Rectal smooth muscle tissue (tissue), 1 donor: ENCODE data around the gene ATP5ME.
"Not testable (repeated sequence)": the region's sequence is repeated elsewhere in the genome, so short reads cannot be mapped to it uniquely, and the experiment has no call there.

ENCODE experiments used
- H3K27ac ChIP-seq: one replicate; pipeline ENCODE4 v1.7.0; 2013; ENCODE audit warnings: low read depth, low read length, inconsistent platforms
- H3K27me3 ChIP-seq: one replicate; pipeline ENCODE4 v1.7.0; 2013; ENCODE audit warnings: low read length; ENCODE audit not compliant: control insufficient read depth, insufficient read depth
- H3K36me3 ChIP-seq: one replicate; pipeline ENCODE4 v1.7.0; 2013; ENCODE audit warnings: low read length; ENCODE audit not compliant: control insufficient read depth, insufficient read depth
- H3K4me1 ChIP-seq: one replicate; pipeline ENCODE4 v1.7.0; 2013; ENCODE audit warnings: low read length; ENCODE audit not compliant: control insufficient read depth, insufficient read depth
- H3K4me3 ChIP-seq: one replicate; pipeline ENCODE4 v1.7.0; 2013; ENCODE audit warnings: low read length
- H3K9ac ChIP-seq: one replicate; pipeline ENCODE4 v1.7.0; 2013; ENCODE audit warnings: low read length

The ATP5ME gene

GRCh38 chr4:650951-651883, 22.9 kb downstream of the ATP5ME start:
- H3K4me3 ChIP-seq, result no peak overlapping the region
- H3K36me3 ChIP-seq, result no peaks in the 10 kb centered on the region
- peaks cover 9% of the 10 kb centered on the region for H3K27me3 ChIP-seq
- no peak overlapping the region for H3K27ac ChIP-seq
- H3K9ac ChIP-seq, result no peak overlapping the region
- H3K4me1 ChIP-seq, result no peaks in the 10 kb centered on the region

- Histone ChIP-seq H3K27ac (no peak overlapping the region), H3K4me3 (no peak overlapping the region), H3K36me3 (no peaks in the 10 kb centered on the region), H3K9ac (no peak overlapping the region), H3K27me3 (peaks cover 9% of the 10 kb centered on the region), H3K4me1 (no peaks in the 10 kb centered on the region)
These were observed 23.6 kb downstream of the ATP5ME start for GRCh38 chr4:650461-650860.

GRCh38 chr4:649751-650310, 24.2 kb downstream of the ATP5ME start:
- Histone ChIP-seq H3K27ac (no peak overlapping the region), H3K4me1 (no peaks in the 10 kb centered on the region), H3K27me3 (peaks cover 9% of the 10 kb centered on the region), H3K36me3 (no peaks in the 10 kb centered on the region), H3K9ac (no peak overlapping the region), H3K4me3 (no peak overlapping the region)

DNA sequence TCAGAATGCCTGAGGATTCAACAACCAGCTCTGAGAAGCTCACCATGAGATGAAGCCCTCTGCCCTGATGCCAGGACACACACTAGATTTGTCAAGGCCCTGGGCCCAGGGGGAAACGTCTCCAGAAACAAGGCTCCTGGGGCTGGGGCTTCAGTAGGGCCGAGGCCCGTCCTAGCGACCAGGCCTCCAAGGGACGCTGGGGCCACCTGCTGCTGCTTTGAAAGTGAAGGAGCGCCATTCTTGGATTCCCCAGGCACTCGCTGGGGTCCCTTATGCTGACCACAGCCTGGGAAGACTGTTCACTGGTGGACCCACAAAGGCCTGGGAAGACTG, 24.8 kb downstream of the ATP5ME start:
- Histone ChIP-seq H3K27me3 (peaks cover 9% of the 10 kb centered on the region), H3K4me1 (no peaks in the 10 kb centered on the region), H3K9ac (no peak overlapping the region), H3K4me3 (no peak overlapping the region), H3K27ac (no peak overlapping the region), H3K36me3 (no peaks in the 10 kb centered on the region)

DNA sequence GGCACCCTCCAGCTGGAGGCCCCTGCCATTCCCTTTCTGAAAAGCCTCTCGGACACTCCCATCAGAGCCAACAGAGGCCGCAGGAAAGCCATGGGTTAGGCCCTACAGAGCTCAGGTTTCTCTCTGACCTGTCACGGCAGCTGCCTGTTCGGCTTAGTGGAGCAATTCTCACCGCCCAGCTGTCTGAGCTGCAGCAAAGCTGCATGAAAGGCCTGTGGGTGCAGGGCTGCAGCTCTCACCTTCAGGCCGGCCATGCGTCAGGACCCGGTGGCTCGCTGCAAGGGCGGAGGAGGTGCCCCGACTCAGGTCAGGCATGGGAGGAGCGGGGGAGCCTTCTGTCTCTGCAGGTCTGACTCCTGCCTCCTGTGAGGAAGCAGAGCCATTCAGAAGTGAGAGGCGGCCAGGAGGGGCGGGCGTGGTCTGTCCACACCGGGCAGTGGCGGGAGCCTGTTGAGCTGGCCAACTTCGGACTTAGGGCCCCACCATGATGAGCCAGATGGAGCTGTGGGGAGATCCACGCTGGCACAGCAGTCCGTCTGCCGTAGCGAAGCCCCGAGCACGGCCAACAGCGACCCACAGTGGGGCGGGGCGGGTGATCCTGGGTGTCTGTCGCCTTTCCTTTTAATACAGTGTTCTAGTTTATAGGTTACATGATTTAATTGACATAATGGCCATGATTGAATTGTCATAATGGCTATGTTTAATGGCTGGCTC, 25.3 kb downstream of the ATP5ME start:
- Histone ChIP-seq H3K4me1 (no peaks in the 10 kb centered on the region), H3K27ac (no peak overlapping the region), H3K36me3 (no peaks in the 10 kb centered on the region), H3K9ac (no peak overlapping the region), H3K4me3 (no peak overlapping the region), H3K27me3 (peaks cover 9% of the 10 kb centered on the region)

- H3K4me1 ChIP-seq, result no peaks in the 10 kb centered on the region
- H3K9ac ChIP-seq, result no peak overlapping the region
- H3K36me3 ChIP-seq, result no peaks in the 10 kb centered on the region
- H3K4me3 ChIP-seq, result no peak overlapping the region
- H3K27me3 ChIP-seq, result peaks cover 9% of the 10 kb centered on the region
- no peak overlapping the region for H3K27ac ChIP-seq
These were observed 26.6 kb downstream of the ATP5ME start for GRCh38 chr4:647481-647880.

DNA sequence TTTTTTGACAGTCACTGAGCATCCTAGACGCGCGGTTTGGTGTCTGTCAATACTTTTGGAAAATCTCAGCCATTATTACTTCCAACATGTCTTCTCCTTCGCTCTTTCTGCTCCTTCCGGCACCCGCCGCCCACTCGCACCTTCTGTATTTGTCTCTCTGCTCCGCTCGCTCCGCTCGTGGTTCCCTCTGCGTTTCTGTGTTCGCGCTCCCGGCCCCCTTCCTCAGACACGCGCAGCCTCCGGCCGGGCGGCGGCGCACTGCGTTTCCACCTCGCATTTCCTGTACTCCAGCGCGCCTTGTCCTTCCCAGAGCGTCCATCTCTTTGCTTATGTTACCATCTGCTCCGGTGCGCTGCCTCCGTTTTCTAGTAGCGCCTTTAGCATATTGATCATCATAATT, 27.6 kb downstream of the ATP5ME start:
- Histone ChIP-seq H3K27me3 (peaks cover 9% of the 10 kb centered on the region), H3K4me1 (no peaks in the 10 kb centered on the region), H3K27ac (no peak overlapping the region), H3K36me3 (no peaks in the 10 kb centered on the region), H3K4me3 (no peak overlapping the region), H3K9ac (no peak overlapping the region)

- not testable (repeated sequence) for H3K27me3 ChIP-seq
These were observed 31.7 kb downstream of the ATP5ME start for GRCh38 chr4:642366-642765.

GRCh38 chr4:637536-638280, 36.4 kb downstream of the ATP5ME start:
- H3K27me3 ChIP-seq, result no peaks in the 10 kb centered on the region
- H3K9ac ChIP-seq, result no peak overlapping the region
- no peaks in the 10 kb centered on the region for H3K36me3 ChIP-seq
- H3K4me3 ChIP-seq, result no peak overlapping the region
- no peaks in the 10 kb centered on the region for H3K4me1 ChIP-seq
- no peak overlapping the region for H3K27ac ChIP-seq

More at GRCh38 chr4:642366-642765, 31.7 kb downstream of the ATP5ME start:
- H3K4me1 ChIP-seq, H3K27ac ChIP-seq, H3K4me3 ChIP-seq, H3K36me3 ChIP-seq, H3K9ac ChIP-seq: not testable (repeated sequence)

DNA sequence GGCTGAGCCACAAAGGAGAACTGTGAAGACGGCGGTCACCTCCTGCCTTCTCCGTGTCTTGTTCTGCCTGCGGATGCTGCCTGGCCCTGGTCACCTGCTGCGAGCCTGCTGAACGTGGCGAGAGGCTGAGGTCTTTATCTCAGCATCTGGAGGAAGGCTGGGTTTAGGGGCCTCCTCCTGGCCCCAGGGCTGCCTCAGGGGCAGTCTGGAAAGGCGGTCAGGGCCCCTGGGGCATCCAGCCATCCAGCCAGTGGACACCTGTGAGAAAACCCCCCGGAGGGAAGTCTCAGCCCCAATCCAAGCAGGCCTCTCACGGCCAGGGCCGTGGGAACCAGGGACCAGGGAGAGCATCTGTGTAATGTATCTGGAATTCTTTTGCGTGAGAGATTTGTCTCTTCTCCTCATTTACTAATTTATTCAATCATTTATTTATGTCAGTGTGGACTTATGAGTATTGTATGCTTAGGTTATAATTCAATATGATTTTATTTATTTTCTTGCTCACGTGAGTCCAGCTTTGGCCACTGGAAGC, 37.4 kb downstream of the ATP5ME start:
- Histone ChIP-seq H3K27me3 (no peaks in the 10 kb centered on the region), H3K4me3 (no peak overlapping the region), H3K36me3 (no peaks in the 10 kb centered on the region), H3K4me1 (no peaks in the 10 kb centered on the region), H3K27ac (no peak overlapping the region), H3K9ac (no peak overlapping the region)

DNA sequence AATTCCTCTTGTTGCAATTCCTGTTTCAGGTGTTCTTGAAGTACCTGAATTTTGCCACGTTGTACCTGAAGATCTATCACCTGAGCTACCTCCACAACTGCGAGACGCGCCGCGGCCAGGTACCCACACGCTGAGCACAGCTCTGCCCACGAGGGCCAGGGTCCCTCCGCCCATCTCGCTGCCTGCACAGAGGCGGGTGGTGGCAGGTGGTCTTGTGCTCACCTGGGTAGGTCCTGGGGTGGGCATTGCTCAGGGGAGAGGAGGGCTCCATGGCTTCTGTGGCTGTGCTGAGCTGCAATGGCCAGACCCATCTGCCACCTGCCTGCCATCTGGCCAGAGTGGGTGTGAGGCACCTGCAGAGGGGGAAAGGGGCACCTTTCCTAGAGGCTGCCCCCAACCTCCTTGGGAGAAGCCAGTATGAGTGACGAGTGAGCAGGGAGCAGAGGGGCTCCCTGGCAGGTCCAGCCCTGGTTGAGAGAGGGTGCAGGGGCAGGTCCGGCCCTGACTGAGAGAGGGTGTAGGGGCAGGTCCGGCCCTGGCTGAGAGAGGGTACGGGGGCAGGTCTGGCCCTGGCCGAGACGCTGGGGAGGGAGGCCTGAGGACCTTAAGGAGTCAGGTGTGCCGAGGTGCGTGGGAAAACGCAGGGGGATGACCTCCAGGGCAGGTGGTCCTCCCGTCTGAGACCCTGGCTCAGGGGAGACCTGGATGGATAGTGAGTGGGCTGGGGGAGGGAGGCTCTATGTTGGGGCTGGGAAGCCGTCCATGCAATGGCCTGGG, 38.0 kb downstream of the ATP5ME start:
- no peaks in the 10 kb centered on the region for H3K36me3 ChIP-seq
- no peak overlapping the region for H3K4me3 ChIP-seq
- H3K27ac ChIP-seq, result no peak overlapping the region
- no peaks in the 10 kb centered on the region for H3K4me1 ChIP-seq
- no peak overlapping the region for H3K9ac ChIP-seq
- no peaks in the 10 kb centered on the region for H3K27me3 ChIP-seq
